GM12874 (cell line): ENCODE results near the gene TGFBR2.

Source experiments
- TF ChIP-seq, protein P1 (sequence below): IDR thresholded peaks from 2 replicates; pipeline ENCODE4 v1.5.1; 2011; ENCODE audit warnings: low read depth, mild to moderate bottlenecking, control low read depth, low read length, moderate library complexity; ENCODE audit not compliant: insufficient read depth

Gene TGFBR2

DNA sequence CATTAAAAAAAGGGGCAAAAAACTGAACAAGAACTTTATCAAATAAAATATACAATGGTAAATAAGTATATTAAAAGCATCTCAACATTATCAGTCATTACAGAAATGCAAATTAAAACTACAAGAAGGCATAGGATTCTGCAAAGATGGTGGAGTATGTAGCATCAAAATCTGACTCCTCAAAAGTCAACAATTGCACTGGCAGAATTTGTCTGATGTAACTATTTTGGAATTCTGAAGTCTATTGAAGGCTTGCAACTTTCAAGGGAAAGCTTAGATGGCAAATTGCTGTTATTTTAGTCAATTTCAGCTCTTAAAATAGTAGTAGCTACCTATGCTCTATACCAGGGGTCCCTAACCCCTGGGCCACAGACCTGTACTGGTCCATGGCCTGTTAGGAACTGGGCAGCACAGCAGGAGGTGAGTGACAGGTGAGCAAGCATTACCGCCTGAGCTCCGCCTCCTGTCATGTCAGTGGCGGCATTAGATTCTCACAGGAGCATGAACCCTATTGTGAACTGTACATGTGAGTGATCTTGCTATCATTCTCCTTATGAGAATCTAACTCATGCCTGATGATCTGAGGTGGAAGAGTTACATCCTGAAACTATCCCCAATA lies 107.6 kb downstream of the TGFBR2 start:
- TF ChIP-seq, protein P1, sequence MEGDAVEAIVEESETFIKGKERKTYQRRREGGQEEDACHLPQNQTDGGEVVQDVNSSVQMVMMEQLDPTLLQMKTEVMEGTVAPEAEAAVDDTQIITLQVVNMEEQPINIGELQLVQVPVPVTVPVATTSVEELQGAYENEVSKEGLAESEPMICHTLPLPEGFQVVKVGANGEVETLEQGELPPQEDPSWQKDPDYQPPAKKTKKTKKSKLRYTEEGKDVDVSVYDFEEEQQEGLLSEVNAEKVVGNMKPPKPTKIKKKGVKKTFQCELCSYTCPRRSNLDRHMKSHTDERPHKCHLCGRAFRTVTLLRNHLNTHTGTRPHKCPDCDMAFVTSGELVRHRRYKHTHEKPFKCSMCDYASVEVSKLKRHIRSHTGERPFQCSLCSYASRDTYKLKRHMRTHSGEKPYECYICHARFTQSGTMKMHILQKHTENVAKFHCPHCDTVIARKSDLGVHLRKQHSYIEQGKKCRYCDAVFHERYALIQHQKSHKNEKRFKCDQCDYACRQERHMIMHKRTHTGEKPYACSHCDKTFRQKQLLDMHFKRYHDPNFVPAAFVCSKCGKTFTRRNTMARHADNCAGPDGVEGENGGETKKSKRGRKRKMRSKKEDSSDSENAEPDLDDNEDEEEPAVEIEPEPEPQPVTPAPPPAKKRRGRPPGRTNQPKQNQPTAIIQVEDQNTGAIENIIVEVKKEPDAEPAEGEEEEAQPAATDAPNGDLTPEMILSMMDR, result no peak

DNA sequence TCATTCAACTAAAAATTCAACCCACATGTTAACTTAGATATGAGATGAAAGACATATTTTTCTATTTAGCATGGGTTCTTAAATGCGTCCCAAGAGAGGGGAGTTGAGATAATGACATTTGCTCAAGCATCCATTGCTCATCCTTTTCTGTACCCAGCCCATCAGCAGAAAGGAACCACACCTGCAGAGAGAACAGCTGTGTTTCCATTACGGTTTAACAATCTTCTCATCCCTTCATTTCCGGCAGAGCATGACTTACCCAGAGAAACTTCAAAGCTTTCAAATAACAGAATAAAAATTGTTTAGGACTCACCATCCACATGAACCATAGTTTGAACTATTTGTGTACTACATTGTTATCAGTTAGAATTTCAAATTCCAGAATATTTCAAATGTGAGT lies 113.1 kb downstream of the TGFBR2 start:
- TF ChIP-seq, protein P1, result no peak

DNA sequence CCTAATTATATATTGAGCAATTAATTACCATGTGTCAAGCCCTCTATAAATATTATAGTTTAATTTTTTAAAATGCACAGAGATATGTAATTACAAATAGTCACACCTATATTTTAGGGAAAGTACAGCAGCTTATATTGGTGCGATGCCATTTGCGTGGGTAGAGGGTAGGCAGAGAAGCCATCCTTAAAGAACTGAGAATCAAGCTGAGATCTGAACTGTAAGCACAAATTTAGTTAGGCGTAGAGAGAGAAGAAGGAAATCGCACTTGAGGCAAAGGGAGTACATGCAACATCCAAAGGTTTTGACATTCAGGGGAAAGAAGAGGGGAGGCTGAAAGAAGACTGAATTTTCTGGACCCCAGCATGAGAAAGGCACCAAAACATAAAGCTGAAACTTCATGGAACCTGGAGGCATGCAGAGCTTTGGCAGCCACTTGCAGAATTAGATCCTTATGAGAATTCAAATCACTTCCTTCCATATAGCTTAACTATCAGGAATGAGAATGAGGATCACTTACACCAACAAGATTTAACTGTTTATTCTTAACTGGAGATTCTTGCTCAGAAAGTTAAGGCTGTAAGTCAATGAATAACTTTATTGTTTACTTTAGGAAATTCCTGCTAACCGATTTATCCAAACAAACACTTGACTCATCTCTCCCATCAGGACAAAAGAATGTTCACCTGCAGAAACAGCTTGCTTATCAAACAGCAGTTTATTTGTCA lies 114.3 kb downstream of the TGFBR2 start:
- TF ChIP-seq, protein P1, result no peak

DNA sequence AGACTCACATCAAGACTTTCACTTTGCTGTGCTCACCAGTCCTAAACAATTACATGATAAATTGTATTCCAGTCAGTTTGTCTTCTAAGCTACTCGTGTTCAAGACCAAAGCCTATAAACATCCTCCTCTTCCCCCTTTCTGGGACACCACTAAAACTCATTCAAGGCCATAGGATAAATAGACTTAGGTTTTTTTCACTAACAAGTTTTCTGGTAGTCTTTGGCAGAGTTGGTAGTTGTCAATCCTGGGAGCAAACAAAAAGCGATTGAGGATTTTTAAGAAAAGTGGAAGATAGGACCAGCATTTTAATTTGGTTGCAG lies 114.9 kb downstream of the TGFBR2 start:
- TF ChIP-seq, protein P1, result no peak

DNA sequence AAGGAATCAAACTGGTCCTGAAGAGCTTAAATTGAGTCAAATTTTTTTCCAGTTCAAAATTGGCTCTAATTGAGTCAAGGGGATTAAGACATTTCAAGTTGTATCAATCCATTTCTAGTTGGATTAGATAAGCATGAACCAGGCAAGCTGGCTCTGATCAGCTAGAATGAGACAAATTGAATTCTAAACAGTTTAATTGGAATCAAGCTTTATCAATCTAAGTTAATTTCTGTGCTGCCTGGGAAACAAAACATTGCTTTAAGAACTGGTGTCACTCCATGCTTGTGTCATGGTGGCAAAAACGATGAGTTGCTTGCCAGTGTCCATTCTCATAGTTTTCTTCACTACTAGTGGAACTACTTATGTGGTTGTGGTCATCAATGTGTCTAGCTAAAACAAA lies 116.8 kb downstream of the TGFBR2 start:
- TF ChIP-seq, protein P1, result no peak

DNA sequence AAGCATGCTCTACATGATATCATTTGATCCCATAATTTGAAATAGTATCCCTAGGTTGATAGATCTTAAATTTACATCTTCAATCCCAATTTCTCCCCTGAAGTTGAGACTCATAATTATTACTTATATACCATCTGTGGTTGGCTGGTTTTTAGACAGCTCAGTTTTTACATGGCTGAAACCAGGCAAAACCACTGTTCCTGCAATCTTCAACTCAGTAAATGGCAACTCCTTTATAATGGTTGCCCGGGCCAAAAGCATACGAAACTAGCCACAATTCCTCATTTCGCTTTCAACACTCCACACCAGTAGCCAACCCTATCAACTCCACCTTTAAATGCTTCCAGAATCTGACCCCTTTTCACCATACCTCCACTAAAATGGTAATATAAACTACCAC lies 118.5 kb downstream of the TGFBR2 start:
- TF ChIP-seq, protein P1, result no peak

DNA sequence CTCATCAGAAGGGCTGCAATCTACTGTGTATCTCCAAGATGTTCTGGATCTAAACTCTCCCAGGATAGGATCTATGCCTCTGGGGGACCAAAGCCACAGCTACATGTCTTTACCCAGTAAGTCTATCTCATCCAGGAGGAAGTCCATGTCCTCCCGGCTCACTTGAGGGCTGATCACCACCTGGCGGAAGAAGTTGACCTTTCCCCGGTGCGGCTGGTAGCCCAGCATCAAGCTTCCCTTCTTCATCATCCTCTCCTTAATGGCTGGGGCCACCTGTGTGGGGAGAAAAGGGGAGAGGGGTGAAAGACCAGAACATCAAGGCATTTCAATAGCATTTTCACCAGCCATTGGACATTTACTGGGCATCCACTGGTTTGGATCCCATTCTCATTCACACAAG lies 121.7 kb downstream of the TGFBR2 start:
- TF ChIP-seq, protein P1, result no peak
